Spleen (tissue), 11 donors: ENCODE data around the gene SSH2. TPM values are rescaled to one million over a fixed set of nuclear protein-coding genes. Genes with fewer than 3 reads are reported as not detected.
"Not testable (repeated sequence)": the region's sequence is repeated elsewhere in the genome, so short reads cannot be mapped to it uniquely, and the experiment has no call there.

Experiments used
- DNase-seq: peaks from one replicate; pipeline ENCODE4 v3.0.0-alpha.2; 2020
- H3K27ac ChIP-seq, 8 donors: fragments of 200-600 bp; sonication (generic) in 7 of 8; 1 replicate in 4 of 8; 2 replicates in 4 of 8; pipeline versions ENCODE4 v1.5.0 to v1.8.0; 2016 to 2021; ENCODE audit warnings: inconsistent platforms in 4 of 8, mild to moderate bottlenecking in 4 of 8, moderate library complexity in 1 of 8
- H3K27me3 ChIP-seq, 7 donors: fragments of 200-600 bp; sonication (generic) in 6 of 7; replicated peaks in 1 of 7; 1 replicate in 4 of 7; 2 replicates in 3 of 7; pipeline versions ENCODE4 v1.5.0 to v1.8.0; 2016 to 2021; ENCODE audit warnings: inconsistent platforms in 3 of 7, mild to moderate bottlenecking in 1 of 7
- H3K36me3 ChIP-seq, 6 donors: fragments of 200-600 bp; sonication (generic) in 5 of 6; 1 replicate in 4 of 6; 2 replicates in 2 of 6; pipeline versions ENCODE4 v1.5.0 to v1.8.0; 2016 to 2021; ENCODE audit warnings: inconsistent platforms in 2 of 6
- H3K4me1 ChIP-seq, 6 donors: fragments of 200-600 bp; sonication (generic) in 5 of 6; 1 replicate in 3 of 6; 2 replicates in 3 of 6; pipeline versions ENCODE4 v1.5.0 to v1.8.0; 2016 to 2021; ENCODE audit warnings: inconsistent platforms in 3 of 6
- H3K4me3 ChIP-seq, 8 donors: fragments of 200-600 bp; sonication (generic) in 7 of 8; 1 replicate in 4 of 8; 2 replicates in 4 of 8; pipeline versions ENCODE4 v1.5.0 to v1.8.0; 2016 to 2021; ENCODE audit warnings: inconsistent platforms in 4 of 8, mild to moderate bottlenecking in 4 of 8, moderate library complexity in 2 of 8
- H3K9me3 ChIP-seq, 8 donors: fragments of 200-600 bp; sonication (generic) in 7 of 8; 1 replicate in 4 of 8; 2 replicates in 4 of 8; pipeline versions ENCODE4 v1.5.0 to v1.8.0; 2016 to 2021; ENCODE audit warnings: inconsistent platforms in 4 of 8
- CTCF ChIP-seq, 11 experiments: fragments of 200-600 bp in 7 of 11; fragments of 450-650 bp in 4 of 11; sonication (generic) in 4 of 11; IDR thresholded peaks in 8 of 11; conservative IDR thresholded peaks in 3 of 11; 1 replicate in 7 of 11; 2 replicates in 4 of 11; pipeline versions ENCODE4 v1.4.0 to v1.8.0; 2016 to 2021; ENCODE audit warnings: antibody characterized with exemption in 11 of 11, inconsistent platforms in 4 of 11, mild to moderate bottlenecking in 1 of 11
- POLR2A ChIP-seq, 3 donors: fragments of 450-650 bp; IDR thresholded peaks; one replicate each; pipeline ENCODE4 v1.5.1; 2017; ENCODE audit warnings: antibody characterized with exemption in 3 of 3, mild to moderate bottlenecking in 1 of 3
- POLR2AphosphoS5 ChIP-seq, 3 donors: sonication (generic); formaldehyde crosslinking; IDR thresholded peaks; one replicate each; pipeline ENCODE4 v1.5.1; 2017; ENCODE audit warnings: antibody characterized with exemption in 3 of 3
- WGBS, 5 donors: extraction: QIAGEN DNeasy Blood & Tissue Kit in 3 of 5; methylation state at CpG; one replicate each; pipeline versions ENCODE4 v1.1.5 to v1.1.7; 2013 to 2018; 5-methylcytosine and 5-hydroxymethylcytosine counted together
- intact Hi-C: fragments of 100-400 bp; cut with DNase I; formaldehyde crosslinking; loops from one replicate; pipeline ENCODE4 v1.15.0; 2023; ENCODE audit warnings: low total_unique reads
- polyA plus RNA-seq, 3 donors: library from polyadenylated mRNA; stranded (reverse); fragments of 200-250 nt; gene quantifications; one replicate each; pipeline ENCODE4 v1.2.1, GENCODE V29; 2013
- total RNA-seq, 7 donors: library from RNA; depleted of rRNA in 3 of 7; stranded (reverse); fragments of >200 nt in 3 of 7; fragmentation: NEBNext Ultra II Directional in 4 of 7; extraction: Animal tissue kit (Norgen Biotek cat#: 25700) in 4 of 7; gene quantifications; one replicate each; pipeline versions ENCODE4 v1.1.0 to v1.2.1, GENCODE V29; 2016 to 2021
- donor health status: healthy with polysubstance abuse.
- donor health status: DM: no; HTN: no; CAD: no; lungs with moderate emphysema.
- donor health status: DM: no; HTN: no; CAD: no.
- donor health status: Bipolar disorder and iron deficiency.
- donor health status: healthy.
- donor health status: DM: no; HTN: no; CAD: no.
- donor health status: DM: yes; HTN: yes; CAD: no.

Gene SSH2
- total and polyA plus RNA-seq, 10 donors = 15.9 to 182 (median 113) TPM

- intact Hi-C loops = no loop called here
- no peak overlapping the region for H3K27ac ChIP-seq
- TF ChIP-seq POLR2AphosphoS5 (IDR thresholded peaks at IDR 0.05) (peak in 1 of 3 donors; percentile 8), POLR2A (IDR thresholded peaks at IDR 0.05) (no peak)
- H3K4me1 ChIP-seq = peaks cover 0 to 25% (median 1%) of the 10 kb centered on the region in 6 donors
- 97 to 100% (median 100%) methylated on average over 1 to 3 of the region's 3 CpGs for WGBS, 5 donors
- peaks cover 0 to 8% (median 0%) of the 10 kb centered on the region in 6 donors for H3K36me3 ChIP-seq
- no peak for DNase-seq
- no peak overlapping the region for H3K4me3 ChIP-seq
- peaks cover 0 to 17% (median 4%) of the 10 kb centered on the region in 8 donors for H3K9me3 ChIP-seq
- H3K27me3 ChIP-seq = no peaks in the 10 kb centered on the region
These were observed 24.7 kb downstream of the SSH2 start for GRCh38 chr17:29905086-29905878.

- H3K9me3 ChIP-seq = peaks cover 0 to 17% (median 4%) of the 10 kb centered on the region in 8 donors
- no peak overlapping the region for H3K4me3 ChIP-seq
- H3K36me3 ChIP-seq = peaks cover 0 to 8% (median 0%) of the 10 kb centered on the region in 6 donors
- no peak for DNase-seq
- 88 to 98% (median 92%) methylated on average over 2 of the region's 2 CpGs for WGBS, 5 donors
- TF ChIP-seq POLR2A (IDR thresholded peaks at IDR 0.05) (no peak), POLR2AphosphoS5 (IDR thresholded peaks at IDR 0.05) (no peak), CTCF (IDR thresholded peaks at IDR 0.05 in 8 of 11, conservative IDR thresholded peaks at IDR 0.05 in 3 of 11) (no peak)
- intact Hi-C loops = no loop called here
- H3K27ac ChIP-seq = no peak overlapping the region
- peaks cover 0 to 25% (median 1%) of the 10 kb centered on the region in 6 donors for H3K4me1 ChIP-seq
- H3K27me3 ChIP-seq = no peaks in the 10 kb centered on the region
These were observed 26.6 kb downstream of the SSH2 start for GRCh38 chr17:29903471-29903870.

- intact Hi-C loops = not testable (repeated sequence)
- 91 to 96% (median 94%) methylated on average over 4 of the region's 4 CpGs for WGBS, 5 donors
These were observed 32.9 kb downstream of the SSH2 start for GRCh38 chr17:29897136-29897535.

GRCh38 chr17:29892201-29892600 lies 37.8 kb downstream of the SSH2 start:
- Histone ChIP-seq H3K9me3 (peaks cover 0 to 27% (median 8%) of the 10 kb centered on the region in 8 donors), H3K27ac (peak overlapping the region in 3 of 8 donors; percentile 11 to 56 (median 47)), H3K4me1 (peaks cover 0 to 16% (median 2%) of the 10 kb centered on the region in 6 donors), H3K27me3 (no peaks in the 10 kb centered on the region), H3K4me3 (no peak overlapping the region), H3K36me3 (peaks cover 0 to 11% (median 0%) of the 10 kb centered on the region in 6 donors)
- intact Hi-C loops = no loop called here
- TF ChIP-seq POLR2AphosphoS5 (IDR thresholded peaks at IDR 0.05) (no peak), CTCF (IDR thresholded peaks at IDR 0.05 in 8 of 11, conservative IDR thresholded peaks at IDR 0.05 in 3 of 11) (no peak), POLR2A (IDR thresholded peaks at IDR 0.05) (no peak)
- no peak for DNase-seq

More at GRCh38 chr17:29897136-29897535, 32.9 kb downstream of the SSH2 start:
- Histone ChIP-seq H3K9me3 (peaks cover 0 to 17% (median 2%) of the 10 kb centered on the region in 8 donors), H3K4me1 (peaks cover 0 to 24% (median 2%) of the 10 kb centered on the region in 6 donors)
- not testable (repeated sequence) for H3K27ac ChIP-seq, H3K36me3 ChIP-seq, H3K27me3 ChIP-seq, H3K4me3 ChIP-seq, DNase-seq

- Histone ChIP-seq H3K27ac (no peak overlapping the region), H3K9me3 (peaks cover 0 to 23% (median 6%) of the 10 kb centered on the region in 8 donors), H3K4me1 (peaks cover 0 to 16% (median 2%) of the 10 kb centered on the region in 6 donors), H3K36me3 (peaks cover 0 to 11% (median 0%) of the 10 kb centered on the region in 6 donors), H3K27me3 (no peaks in the 10 kb centered on the region), H3K4me3 (no peak overlapping the region)
- no peak for DNase-seq
- TF ChIP-seq POLR2AphosphoS5 (IDR thresholded peaks at IDR 0.05) (no peak), POLR2A (IDR thresholded peaks at IDR 0.05) (no peak), CTCF (IDR thresholded peaks at IDR 0.05 in 8 of 11, conservative IDR thresholded peaks at IDR 0.05 in 3 of 11) (no peak)
- WGBS, 5 donors = 80 to 89% (median 84%) methylated on average over 1 of the region's 1 CpG
- intact Hi-C loops = no loop called here
These were observed 38.9 kb downstream of the SSH2 start for GRCh38 chr17:29891131-29891530.
